GM19452 (cell line): ENCODE results near the gene NDFIP2.
"Not testable (repeated sequence)": the region's sequence is repeated elsewhere in the genome, so short reads cannot be mapped to it uniquely, and the experiment has no call there.

Source experiments
- ATAC-seq: cut with Tn5 transposase; IDR thresholded peaks from one replicate; pipeline ENCODE4 v1.9.1; 2021; ENCODE audit not compliant: unreplicated experiment

The NDFIP2 gene

GRCh38 chr13:79531542-79532254, 50.7 kb downstream of the NDFIP2 start:
- ATAC-seq, result no peak

DNA sequence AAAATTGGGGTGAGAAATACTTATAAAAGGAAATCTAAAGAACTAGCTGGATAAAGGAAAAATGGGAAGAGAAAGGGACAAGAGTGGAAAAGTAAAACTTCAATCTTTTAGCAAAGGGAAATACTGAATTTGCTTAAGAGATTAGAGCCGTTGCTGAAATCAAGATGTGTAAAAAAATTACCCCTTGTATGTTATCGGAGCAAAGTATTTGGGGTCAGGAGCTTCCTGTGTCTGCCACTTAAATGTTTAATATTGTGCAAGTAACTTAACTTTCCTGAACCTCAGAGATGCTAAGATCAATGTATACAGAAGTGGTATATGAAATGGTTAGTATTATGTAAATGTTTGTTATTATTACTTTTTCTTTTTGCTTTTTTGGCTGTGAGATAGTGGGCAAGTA, 51.6 kb downstream of the NDFIP2 start:
- no peak for ATAC-seq

DNA sequence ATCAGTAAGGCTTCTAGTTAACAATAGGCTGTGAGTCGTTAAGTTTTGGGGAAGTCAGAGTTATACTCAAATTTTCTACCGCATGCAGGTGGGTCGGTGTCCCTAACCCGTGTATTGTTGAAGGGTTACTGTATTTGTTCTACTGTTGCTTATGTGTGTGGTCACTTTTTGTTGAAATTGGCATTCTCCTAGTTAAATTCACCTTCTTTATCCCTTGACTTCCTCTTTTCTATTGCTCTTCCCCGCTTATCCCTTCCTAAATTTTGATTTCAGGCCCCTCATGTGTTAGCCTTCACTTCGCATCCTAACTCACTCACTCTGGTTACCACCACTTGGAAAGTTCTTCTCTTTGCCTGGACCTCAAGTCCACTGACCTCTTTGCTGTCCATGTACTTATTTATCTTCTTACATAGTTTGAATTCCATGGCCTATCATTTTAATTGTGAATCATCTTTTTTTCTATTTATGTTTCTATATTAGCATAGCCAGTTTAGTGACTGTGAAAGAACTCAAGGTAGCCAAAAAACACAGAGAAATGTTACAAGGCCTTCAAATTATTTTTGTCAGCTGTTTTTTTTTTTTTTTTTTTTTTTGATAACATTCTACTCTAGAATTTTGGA, 52.9 kb downstream of the NDFIP2 start:
- ATAC-seq, result no peak

DNA sequence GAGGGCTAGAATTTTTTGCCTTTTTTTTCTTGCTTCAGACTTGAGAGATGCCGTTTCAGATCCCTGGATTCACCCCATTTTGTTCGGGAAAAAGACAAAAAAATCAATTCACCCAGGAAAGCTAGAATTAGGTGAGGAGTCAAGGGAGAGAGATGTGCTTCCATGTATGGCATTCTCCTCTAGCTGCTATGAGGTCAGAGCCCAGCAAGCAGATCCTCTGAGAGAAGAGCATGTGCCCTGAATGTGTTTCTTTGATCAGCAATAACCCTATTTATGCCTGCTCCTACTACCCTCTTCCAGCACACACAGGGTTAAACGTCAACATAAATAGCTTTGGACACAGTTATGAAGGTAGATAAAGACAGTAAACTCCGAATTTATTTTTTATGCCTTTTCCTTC, 53.6 kb downstream of the NDFIP2 start:
- no peak for ATAC-seq

DNA sequence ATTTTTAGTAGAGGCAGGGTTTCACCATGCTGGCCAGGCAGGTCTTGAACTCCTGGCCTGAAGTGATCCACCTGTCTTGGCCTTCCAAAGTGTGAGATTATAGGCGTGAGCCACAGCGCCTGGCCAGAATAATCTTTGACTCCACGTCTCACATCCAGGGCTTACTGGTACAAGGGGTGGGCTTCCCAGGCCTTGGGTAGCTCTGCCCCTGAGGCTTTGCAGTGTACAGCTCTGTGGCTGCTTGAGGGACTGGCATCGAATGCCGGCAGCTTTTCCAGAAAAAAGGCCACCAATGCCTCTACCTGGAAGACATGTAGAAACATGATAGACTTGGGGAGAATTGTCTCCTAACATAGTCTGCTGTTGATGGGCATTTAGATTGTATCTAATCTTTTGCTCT, 57.8 kb downstream of the NDFIP2 start:
- no peak for ATAC-seq

GRCh38 chr13:79540504-79540903, 59.5 kb downstream of the NDFIP2 start:
- ATAC-seq, result no peak

DNA sequence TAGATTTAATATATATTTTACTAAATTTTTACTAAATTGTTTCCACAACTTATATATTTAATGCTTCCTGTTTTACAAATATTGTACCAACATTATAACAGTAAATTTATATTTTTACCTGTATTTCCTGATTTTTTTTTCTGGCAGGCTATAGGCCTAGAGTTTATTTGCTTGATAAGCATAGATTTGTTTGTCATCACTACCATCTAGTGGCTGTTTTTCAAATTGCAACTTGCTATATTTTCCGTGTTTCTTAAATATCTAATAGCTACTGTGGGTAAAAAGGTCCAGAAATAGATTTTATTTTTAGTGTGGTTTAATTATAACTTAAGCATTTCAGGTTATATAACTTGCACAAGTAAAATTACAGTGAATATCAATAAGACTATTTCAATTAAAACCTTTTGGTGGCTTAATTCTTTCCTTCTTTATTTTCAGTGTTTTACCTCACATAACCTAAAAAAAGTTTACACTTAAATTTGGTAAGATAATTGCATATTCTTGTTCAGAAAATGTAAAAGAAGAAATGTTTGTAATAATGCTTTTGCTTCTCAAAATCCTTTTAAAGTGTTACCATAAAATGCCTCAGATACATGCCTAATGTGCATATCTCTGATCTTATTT, 60.6 kb downstream of the NDFIP2 start:
- peak; percentile 66 for ATAC-seq

DNA sequence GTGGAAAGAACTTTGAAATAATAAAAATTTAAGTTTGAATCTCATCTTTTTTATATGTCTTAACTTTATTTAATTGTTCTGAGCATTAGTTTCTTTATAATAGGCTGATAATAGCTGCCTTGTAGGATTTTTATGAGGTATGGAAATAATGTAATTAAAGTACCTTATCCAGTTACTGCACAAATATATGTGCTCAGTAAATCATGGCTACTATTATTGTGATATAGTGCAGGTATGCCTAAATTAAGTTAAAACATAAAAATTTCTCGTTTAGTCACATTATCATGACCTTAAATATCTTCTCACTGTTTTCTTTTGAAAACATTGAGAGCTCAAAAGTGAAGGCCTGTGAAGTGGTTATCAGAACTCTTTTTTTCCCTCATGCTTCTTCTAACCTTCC, 62.9 kb downstream of the NDFIP2 start:
- ATAC-seq, result no peak

- ATAC-seq, result no peak
Observed at GRCh38 chr13:79547211-79548195, 66.5 kb downstream of the NDFIP2 start.

- ATAC-seq, result no peak
Observed at GRCh38 chr13:79548902-79549301, 67.9 kb downstream of the NDFIP2 start.

DNA sequence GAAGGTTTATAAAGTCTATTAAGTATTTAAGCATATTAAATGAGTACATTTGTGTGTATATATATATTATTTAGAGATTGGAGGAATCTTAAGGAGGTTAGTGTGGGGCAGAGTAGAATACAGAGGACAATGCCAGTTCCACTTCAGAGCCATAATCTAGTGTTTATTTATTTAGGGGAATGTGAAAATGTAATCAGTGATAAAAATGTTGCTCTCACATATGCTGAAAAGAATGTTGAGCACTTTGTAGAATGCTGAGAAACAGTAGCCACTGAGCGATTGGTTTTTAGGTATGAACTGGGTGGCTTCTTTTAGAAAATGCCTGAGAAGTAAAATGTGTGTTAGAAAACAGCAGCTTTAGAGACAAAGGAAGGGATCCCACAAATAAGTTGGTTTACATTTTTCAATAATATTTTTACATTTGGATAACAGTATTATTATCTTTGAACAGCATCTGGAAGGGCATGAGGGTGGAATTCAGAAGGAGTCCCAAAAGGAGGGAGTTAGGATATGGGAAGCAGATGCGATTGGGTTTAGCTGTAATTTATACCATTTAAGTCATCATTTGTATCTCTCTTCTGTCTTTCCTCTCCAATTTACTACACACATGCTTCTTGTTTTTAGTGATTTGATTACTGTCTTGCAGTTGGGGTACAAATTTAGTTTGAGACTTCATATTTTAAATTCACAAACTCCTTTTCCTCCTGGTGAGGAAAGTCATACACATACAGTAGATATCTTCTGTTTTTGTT, 68.6 kb downstream of the NDFIP2 start:
- ATAC-seq, result no peak

GRCh38 chr13:79557666-79558065, 76.7 kb downstream of the NDFIP2 start:
- no peak for ATAC-seq

GRCh38 chr13:79560954-79561353, 80.0 kb downstream of the NDFIP2 start:
- ATAC-seq, result no peak

DNA sequence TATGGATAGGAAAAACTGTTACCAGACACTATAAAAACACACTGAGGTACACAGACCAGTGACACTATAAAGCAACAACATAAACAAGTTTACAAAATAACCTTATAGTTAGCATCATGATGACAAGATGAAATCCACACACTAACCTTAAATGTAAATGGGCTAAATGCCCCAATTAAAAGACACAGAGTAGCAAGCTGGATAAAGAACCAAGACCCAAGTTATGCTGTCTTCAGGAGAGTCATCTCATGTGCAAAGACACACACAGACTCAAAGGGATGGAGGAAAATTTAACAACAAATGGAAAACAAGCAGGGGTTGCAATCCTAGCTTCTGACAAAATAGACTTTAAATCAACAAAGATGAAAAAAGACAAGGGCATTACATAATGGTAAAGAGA, 81.6 kb downstream of the NDFIP2 start:
- ATAC-seq, result no peak

- no peak for ATAC-seq
Observed at GRCh38 chr13:79566118-79566517, 85.2 kb downstream of the NDFIP2 start.

DNA sequence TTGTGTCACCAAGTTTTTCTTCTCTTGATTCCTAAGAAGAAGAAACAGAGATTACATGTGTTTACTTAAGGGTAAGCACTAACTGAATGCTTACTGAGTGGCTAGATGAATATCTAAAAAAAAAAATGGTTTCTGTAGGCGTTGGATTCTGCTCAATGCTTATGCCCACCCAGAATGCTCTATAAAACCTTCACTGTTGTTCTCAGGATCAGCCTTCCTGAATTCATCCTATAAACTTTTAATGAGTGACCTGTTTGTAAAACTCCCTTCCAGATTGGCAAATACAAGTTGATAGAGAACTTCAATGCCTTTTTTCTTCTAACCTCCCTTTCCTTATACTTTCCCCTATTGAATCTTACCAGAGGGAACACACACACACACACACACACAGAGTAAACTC, 90.2 kb downstream of the NDFIP2 start:
- ATAC-seq, result no peak

DNA sequence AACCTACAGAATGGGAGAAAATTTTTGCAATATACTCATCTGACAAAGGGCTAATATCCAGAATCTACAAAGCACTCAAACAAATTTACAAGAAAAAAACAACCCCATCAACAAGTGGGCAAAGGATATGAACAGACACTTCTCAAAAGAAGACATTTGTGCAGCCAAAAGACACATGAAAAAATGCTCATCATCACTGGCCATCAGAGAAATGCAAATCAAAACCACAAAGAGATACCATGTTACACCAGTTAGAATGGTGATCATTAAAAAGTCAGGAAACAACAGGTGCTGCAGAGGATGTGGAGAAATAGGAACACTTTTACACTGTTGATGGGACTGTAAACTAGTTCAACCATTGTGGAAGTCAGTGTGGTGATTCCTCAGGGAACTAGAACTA, 92.9 kb downstream of the NDFIP2 start:
- not testable (repeated sequence) for ATAC-seq

DNA sequence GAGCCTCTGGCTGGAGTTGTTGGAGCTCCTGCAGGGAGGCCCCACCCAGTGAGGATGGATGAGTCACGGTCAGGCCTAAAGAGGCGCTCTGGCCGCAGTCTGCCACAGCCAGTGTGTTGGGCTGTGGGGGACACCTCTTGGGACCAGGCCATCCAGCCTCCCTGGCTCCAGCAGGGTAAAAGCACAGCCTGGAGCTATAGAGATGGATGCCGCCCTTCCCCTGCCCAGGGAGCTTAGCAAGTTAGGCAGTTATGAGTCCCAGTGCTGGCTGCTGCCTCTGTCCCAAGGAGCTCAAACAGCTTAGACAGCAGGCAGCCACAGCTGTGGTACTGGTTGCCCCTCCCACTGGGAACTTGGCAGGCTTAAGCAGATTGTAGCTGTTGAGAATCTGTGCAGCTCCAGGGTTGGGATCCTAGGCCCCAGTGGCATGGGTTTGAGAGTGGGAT, 100.9 kb downstream of the NDFIP2 start:
- no peak for ATAC-seq

DNA sequence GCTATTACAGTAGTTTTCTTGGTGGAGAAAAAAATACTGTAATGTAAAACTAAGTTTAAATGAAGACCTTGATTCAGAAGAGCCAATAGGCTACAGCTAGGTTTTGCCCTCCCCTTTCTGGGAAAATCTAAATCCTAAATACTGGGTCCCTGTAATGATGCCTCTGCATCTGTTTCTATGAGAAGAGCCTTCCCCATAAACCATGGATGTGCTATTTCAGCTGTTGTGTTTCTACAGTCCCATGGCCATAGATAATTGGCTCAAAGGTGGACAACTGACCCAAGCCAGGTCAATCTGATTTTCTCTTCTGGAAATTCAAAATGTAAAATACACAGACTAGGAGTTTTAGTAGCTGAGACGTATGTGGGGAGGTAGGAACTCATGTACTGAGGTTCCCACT, 101.9 kb downstream of the NDFIP2 start:
- ATAC-seq, result no peak

DNA sequence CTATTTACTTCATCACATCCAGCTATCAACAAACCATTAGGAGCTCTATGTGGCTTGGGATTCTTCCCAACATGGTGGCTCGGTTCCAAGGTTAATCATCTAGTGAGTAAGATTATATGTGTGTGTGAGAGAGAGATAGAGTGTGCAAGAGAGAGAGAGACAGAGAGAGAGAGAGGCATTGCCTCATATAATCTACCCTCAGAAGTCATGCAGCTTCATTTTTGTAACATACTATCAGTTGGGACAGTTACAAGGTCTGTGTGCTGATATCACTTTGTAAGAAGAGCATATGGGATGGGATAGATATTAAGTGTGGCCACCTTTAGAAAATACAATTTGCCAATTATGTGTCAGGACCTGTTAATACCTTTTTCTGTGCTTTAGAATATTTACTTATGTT, 104.1 kb downstream of the NDFIP2 start:
- ATAC-seq, result no peak
